Sigmoid colon (tissue), 7 donors: ENCODE measurements around the gene FAM180A. TPM values are rescaled to one million over a fixed set of nuclear protein-coding genes. Genes with fewer than 3 reads are reported as not detected.

Experiments used
- DNase-seq: peaks from one replicate; pipeline ENCODE4 v3.0.0-alpha.2; 2019
- H3K27ac ChIP-seq, 4 donors: fragments of 200-600 bp; sonication (generic); one replicate each; pipeline ENCODE4 v1.5.1; 2016 to 2019; ENCODE audit warnings: mild to moderate bottlenecking in 1 of 4
- H3K27me3 ChIP-seq, 3 donors: fragments of 200-600 bp; sonication (generic); one replicate each; pipeline ENCODE4 v1.5.1; 2019; ENCODE audit warnings: mild to moderate bottlenecking in 1 of 3
- H3K36me3 ChIP-seq, 4 donors: fragments of 200-600 bp; sonication (generic); one replicate each; pipeline ENCODE4 v1.5.1; 2016 to 2019
- H3K4me1 ChIP-seq, 4 donors: fragments of 200-600 bp; sonication (generic); one replicate each; pipeline ENCODE4 v1.5.1; 2017 to 2019
- H3K4me3 ChIP-seq, 4 donors: fragments of 200-600 bp; sonication (generic); one replicate each; pipeline ENCODE4 v1.5.1; 2017 to 2019; ENCODE audit warnings: mild to moderate bottlenecking in 2 of 4, moderate library complexity in 1 of 4
- H3K9me3 ChIP-seq, 4 donors: fragments of 200-600 bp in 3 of 4; sonication (generic) in 3 of 4; one replicate each; pipeline versions ENCODE4 v1.5.1 to v1.6.1; 2013 to 2019
- CTCF ChIP-seq, 4 experiments: fragments of 450-650 bp in 3 of 4; fragments of 200-600 bp in 1 of 4; IDR thresholded peaks; one replicate each; pipeline ENCODE4 v1.5.1; 2016 to 2019; ENCODE audit warnings: antibody characterized with exemption in 4 of 4, mild to moderate bottlenecking in 3 of 4, moderate library complexity in 2 of 4
- EP300 ChIP-seq, 4 donors: sonication (generic); formaldehyde crosslinking; IDR thresholded peaks; one replicate each; pipeline ENCODE4 v1.6.1; 2017; ENCODE audit warnings: antibody characterized with exemption in 4 of 4
- POLR2A ChIP-seq, 2 donors: fragments of 450-650 bp; IDR thresholded peaks; one replicate each; pipeline ENCODE4 v1.6.1; 2016; ENCODE audit warnings: antibody characterized with exemption in 2 of 2, mild to moderate bottlenecking in 2 of 2, moderate library complexity in 2 of 2
- POLR2AphosphoS5 ChIP-seq, 4 donors: sonication (generic); formaldehyde crosslinking; IDR thresholded peaks; one replicate each; pipeline ENCODE4 v1.6.1; 2017; ENCODE audit warnings: antibody characterized with exemption in 4 of 4
- WGBS, 2 donors: extraction: QIAGEN DNeasy Blood & Tissue Kit; methylation state at CpG; one replicate each; pipeline ENCODE4 v1.1.7; 2013; 5-methylcytosine and 5-hydroxymethylcytosine counted together
- intact Hi-C: fragments of 100-400 bp; cut with DNase I; formaldehyde crosslinking; loops from one replicate; pipeline ENCODE4 v1.15.1; 2023
- polyA plus RNA-seq, 3 donors: library from polyadenylated mRNA; stranded (reverse); fragments of 200-250 nt; gene quantifications; one replicate each; pipeline ENCODE4 v1.2.3, GENCODE V29; 2013
- total RNA-seq, 4 donors: library from RNA; depleted of rRNA; stranded (reverse); fragments of >200 nt; gene quantifications; one replicate each; pipeline ENCODE4 v1.1.0, GENCODE V29; 2016
- donor health status: healthy with polysubstance abuse.
- donor health status: Bipolar disorder and iron deficiency.
- donor health status: healthy.

Gene FAM180A
- total and polyA plus RNA-seq, 7 donors: 0.60 to 8.9 (median 3.0) TPM; not detected in 1

- H3K9me3 ChIP-seq: no peaks in the 10 kb centered on the region
- 92 to 94% methylated on average over 11 of the region's 11 CpGs for WGBS, 2 donors
- no peaks in the 10 kb centered on the region for H3K36me3 ChIP-seq
- H3K4me3 ChIP-seq: no peak overlapping the region
- peak overlapping the region in 3 of 4 donors; percentile 21 to 60 (median 53) for H3K27ac ChIP-seq
- peaks cover 0 to 42% (median 41%) of the 10 kb centered on the region in 4 donors for H3K4me1 ChIP-seq
- intact Hi-C loops: no loop called here
- no peaks in the 10 kb centered on the region for H3K27me3 ChIP-seq
- peak; percentile 79 for DNase-seq
- TF ChIP-seq POLR2A (IDR thresholded peaks at IDR 0.05) (no peak), CTCF (IDR thresholded peaks at IDR 0.05) (no peak), POLR2AphosphoS5 (IDR thresholded peaks at IDR 0.05) (peak in 3 of 4 donors; percentile 38 to 58 (median 55)), EP300 (IDR thresholded peaks at IDR 0.05) (peak in 1 of 4 donors; percentile 48)
Observed at GRCh38 chr7:135755351-135755753, 6.7 kb upstream of the FAM180A start.

- no peak overlapping the region for H3K27ac ChIP-seq
- H3K27me3 ChIP-seq: no peaks in the 10 kb centered on the region
- whole genome bisulfite sequencing, 2 donors: 91 to 93% methylated on average over 8 of the region's 8 CpGs
- peaks cover 0 to 40% (median 37%) of the 10 kb centered on the region in 4 donors for H3K4me1 ChIP-seq
- no peak for TF ChIP-seq EP300 (IDR thresholded peaks at IDR 0.05)
- TF ChIP-seq CTCF (IDR thresholded peaks at IDR 0.05): no peak
- no peak for TF ChIP-seq POLR2AphosphoS5 (IDR thresholded peaks at IDR 0.05)
- TF ChIP-seq POLR2A (IDR thresholded peaks at IDR 0.05): no peak
- intact Hi-C loops: no loop called here
- no peak overlapping the region for H3K4me3 ChIP-seq
- no peaks in the 10 kb centered on the region for H3K9me3 ChIP-seq
- H3K36me3 ChIP-seq: no peaks in the 10 kb centered on the region
- no peak for DNase-seq
Observed at GRCh38 chr7:135753616-135754413, 5.2 kb upstream of the FAM180A start.

GRCh38 chr7:135747366-135747765 lies 1.2 kb downstream of the FAM180A start:
- peak overlapping the region in 2 of 4 donors; percentile 2 to 13 for H3K4me3 ChIP-seq

GRCh38 chr7:135745703-135746312 lies 2.8 kb downstream of the FAM180A start:
- H3K27me3 ChIP-seq: no peaks in the 10 kb centered on the region
- no peak for TF ChIP-seq POLR2A (IDR thresholded peaks at IDR 0.05)
- TF ChIP-seq POLR2AphosphoS5 (IDR thresholded peaks at IDR 0.05): peak; percentile 18 to 62 (median 33)
- H3K4me1 ChIP-seq: peaks cover 0 to 41% (median 37%) of the 10 kb centered on the region in 4 donors
- WGBS, 2 donors: 71 to 73% methylated on average over 9 of the region's 9 CpGs
- no peaks in the 10 kb centered on the region for H3K36me3 ChIP-seq
- peak overlapping the region; percentile 41 to 55 (median 51) for H3K27ac ChIP-seq
- peak; percentile 90 for DNase-seq
- H3K9me3 ChIP-seq: no peaks in the 10 kb centered on the region
- intact Hi-C loops: loop anchor here (5.0 kb wide), 1 partner anchor 79 kb away; no protein-coding TSS in a partner anchor
- H3K4me3 ChIP-seq: no peak overlapping the region

More at GRCh38 chr7:135747366-135747765, 1.2 kb downstream of the FAM180A start:
- Histone ChIP-seq H3K4me1 (peaks cover 0 to 41% (median 37%) of the 10 kb centered on the region in 4 donors), H3K27ac (peak overlapping the region in 3 of 4 donors; percentile 78 to 81 (median 80)), H3K27me3 (no peaks in the 10 kb centered on the region), H3K36me3 (no peaks in the 10 kb centered on the region), H3K9me3 (no peaks in the 10 kb centered on the region)
- TF ChIP-seq POLR2AphosphoS5 (IDR thresholded peaks at IDR 0.05): no peak
- no peak for TF ChIP-seq CTCF (IDR thresholded peaks at IDR 0.05)
- TF ChIP-seq POLR2A (IDR thresholded peaks at IDR 0.05): no peak
- no peak for TF ChIP-seq EP300 (IDR thresholded peaks at IDR 0.05)
- DNase-seq: no peak
- intact Hi-C loops: loop anchor here (5.0 kb wide), 1 partner anchor 80 kb away; no protein-coding TSS in a partner anchor
- WGBS, 2 donors: 86 to 92% methylated on average over 8 of the region's 8 CpGs
